WTC11 (cell line): ENCODE data around the gene VPS41. TPM values are rescaled to one million over a fixed set of nuclear protein-coding genes. Genes with fewer than 3 reads are reported as not detected.

Experiments used
- ATAC-seq: fragments of 200-7000 bp; cut with Tn5 transposase; 2 replicates; pipeline ENCODE4 v1.10.0; 2021; ENCODE audit warnings: mild to moderate bottlenecking, moderate library complexity
- CTCF ChIA-PET: fragments of 300-600 bp; sonication (Branson Sonifier 250); formaldehyde crosslinking; loops from one replicate; lab custom pipeline; 2021; ENCODE audit warnings: antibody characterized with exemption; lab: Charles Lee
- POLR2A ChIA-PET: fragments of 350-600 bp; sonication (Branson Sonifier 250); formaldehyde crosslinking; loops from one replicate; lab custom pipeline; 2021; ENCODE audit warnings: antibody characterized with exemption; lab: Charles Lee
- DNase-seq: peaks from one replicate; pipeline ENCODE4 v3.0.0; 2021; ENCODE audit warnings: low spot score
- H3K27ac Mint-ChIP-seq: 2 replicates; pipeline ENCODE4 v1.8.0; 2021; ENCODE audit warnings: mixed read lengths
- H3K27me3 Mint-ChIP-seq: 2 replicates; pipeline ENCODE4 v1.8.0; 2021; ENCODE audit warnings: low read depth, mild to moderate bottlenecking, moderate library complexity, mixed read lengths
- H3K36me3 Mint-ChIP-seq: 2 replicates; pipeline ENCODE4 v1.8.0; 2021; ENCODE audit warnings: mixed read lengths
- H3K4me1 Mint-ChIP-seq: 2 replicates; pipeline ENCODE4 v1.8.0; 2022; ENCODE audit warnings: mixed read lengths
- H3K4me3 Mint-ChIP-seq: 2 replicates; pipeline ENCODE4 v1.8.0; 2021; ENCODE audit warnings: mild to moderate bottlenecking, moderate library complexity, mixed read lengths
- H3K9me3 Mint-ChIP-seq: 2 replicates; pipeline ENCODE4 v1.8.0; 2021; ENCODE audit warnings: mixed read lengths
- AR ChIP-seq: fragments of 250-450 bp; sonication (Bioruptor Pico); IDR thresholded peaks from 2 replicates; pipeline ENCODE4 v1.9.0; 2021; ENCODE audit warnings: mild to moderate bottlenecking
- FOXJ3 ChIP-seq: sonication (generic); formaldehyde crosslinking; IDR thresholded peaks from 2 replicates; pipeline ENCODE4 v1.9.0; 2021; ENCODE audit warnings: missing genetic modification reagents, mild to moderate bottlenecking, borderline replicate concordance
- IRF2 ChIP-seq: sonication (generic); formaldehyde crosslinking; IDR thresholded peaks from 2 replicates; pipeline ENCODE4 v1.8.0; 2022; ENCODE audit warnings: low read depth, missing genetic modification reagents, borderline replicate concordance
- MXD4 ChIP-seq: fragments of 250-450 bp; sonication (Bioruptor Pico); IDR thresholded peaks from 2 replicates; pipeline ENCODE4 v1.8.0; 2021; ENCODE audit warnings: mild to moderate bottlenecking, moderate library complexity, borderline replicate concordance
- NFYB ChIP-seq: sonication (generic); formaldehyde crosslinking; conservative IDR thresholded peaks from 2 replicates; pipeline ENCODE4 v1.8.0; 2022; ENCODE audit warnings: low read depth, missing genetic modification reagents
- SOX15 ChIP-seq: fragments of 250-450 bp; sonication (Bioruptor Pico); IDR thresholded peaks from 2 replicates; pipeline ENCODE4 v1.9.0; 2021; ENCODE audit warnings: mild to moderate bottlenecking
- SP1 ChIP-seq: sonication (generic); formaldehyde crosslinking; conservative IDR thresholded peaks from 2 replicates; pipeline ENCODE4 v1.8.1; 2022; ENCODE audit warnings: missing genetic modification reagents
- TCF7 ChIP-seq: sonication (generic); formaldehyde crosslinking; IDR thresholded peaks from 2 replicates; pipeline ENCODE4 v1.8.0; 2022; ENCODE audit warnings: mild to moderate bottlenecking, low read depth, missing genetic modification reagents, moderate library complexity
- USF2 ChIP-seq: sonication (generic); formaldehyde crosslinking; IDR thresholded peaks from 2 replicates; pipeline ENCODE4 v1.8.1; 2023; ENCODE audit warnings: mild to moderate bottlenecking, missing genetic modification reagents, moderate library complexity
- ZBTB21 ChIP-seq: sonication (generic); formaldehyde crosslinking; IDR thresholded peaks from 2 replicates; pipeline ENCODE4 v1.8.1; 2023; ENCODE audit warnings: mild to moderate bottlenecking, missing genetic modification reagents, borderline replicate concordance
- ZNF121 ChIP-seq: sonication (generic); formaldehyde crosslinking; IDR thresholded peaks from 2 replicates; pipeline ENCODE4 v1.8.0; 2023; ENCODE audit warnings: missing genetic modification reagents
- ZNF219 ChIP-seq: sonication (generic); formaldehyde crosslinking; IDR thresholded peaks from 2 replicates; pipeline ENCODE4 v1.8.0; 2023; ENCODE audit warnings: missing genetic modification reagents, mild to moderate bottlenecking, borderline replicate concordance
- ZNF423 ChIP-seq: fragments of 250-450 bp; sonication (Bioruptor Pico); IDR thresholded peaks from 2 replicates; pipeline ENCODE4 v2.1.2; 2022; ENCODE audit warnings: mild to moderate bottlenecking, moderate library complexity
- total RNA-seq: library from RNA; stranded (reverse); gene quantifications from 3 replicates; pipeline ENCODE4 v1.2.3, GENCODE V29; 2021
- TF ChIP-seq, protein P1 (sequence below): sonication (generic); formaldehyde crosslinking; conservative IDR thresholded peaks from 2 replicates; pipeline ENCODE4 v1.8.1; 2023; ENCODE audit warnings: mild to moderate bottlenecking, low read depth, missing genetic modification reagents, moderate library complexity
- TF ChIP-seq, protein P2 (sequence below): sonication (generic); formaldehyde crosslinking; IDR thresholded peaks from 2 replicates; pipeline ENCODE4 v1.8.0; 2022; ENCODE audit warnings: mild to moderate bottlenecking, missing genetic modification reagents
- TF ChIP-seq, protein P3 (sequence below): fragments of 250-450 bp; sonication (Bioruptor Pico); IDR thresholded peaks from 2 replicates; pipeline ENCODE4 v1.9.0; 2021; ENCODE audit warnings: moderate library complexity, mild to moderate bottlenecking, inconsistent platforms, borderline replicate concordance
- TF ChIP-seq, protein P4 (sequence below): sonication (generic); formaldehyde crosslinking; IDR thresholded peaks from 2 replicates; pipeline ENCODE4 v1.8.1; 2023; ENCODE audit warnings: mild to moderate bottlenecking, missing genetic modification reagents

Gene VPS41
- total RNA-seq, 1 experiment from 2014 or later, result 50.3 TPM

DNA sequence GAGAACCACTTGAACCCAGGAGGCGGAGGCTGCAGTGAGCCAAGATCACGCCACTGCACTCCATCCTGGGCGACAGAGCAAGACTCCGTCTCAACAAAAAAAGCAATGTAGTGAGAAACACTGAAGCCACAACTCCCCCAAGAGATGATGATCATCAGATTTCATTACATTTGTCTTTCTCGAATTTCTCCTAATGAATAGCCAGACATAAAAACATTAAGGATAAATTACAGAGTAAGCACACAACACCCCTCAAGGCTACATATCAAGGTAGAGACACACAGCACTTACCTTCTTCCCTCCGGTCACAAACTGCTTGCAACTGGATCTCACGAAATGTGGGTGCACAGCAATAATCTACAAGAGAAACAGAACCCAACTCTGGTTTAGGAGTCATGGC, 91.5 kb downstream of the VPS41 start:
- ChIA-PET CTCF (no interaction called here), POLR2A (no interaction called here)

GRCh38 chr7:38813768-38814167, 95.2 kb downstream of the VPS41 start:
- DNase-seq (no peak), ATAC-seq (no peak)
- Mint-ChIP-seq H3K9me3 (peaks cover 10% of the 10 kb centered on the region), H3K36me3 (peaks cover 30% of the 10 kb centered on the region), H3K27me3 (no peaks in the 10 kb centered on the region), H3K4me3 (no peak overlapping the region), H3K27ac (no peak overlapping the region), H3K4me1 (peaks cover 2% of the 10 kb centered on the region; the same call in 1 of the 2 replicates)
- TF ChIP-seq IRF2 (CRISPR knock-in tag) (no peak), ZNF219 (no peak), MXD4 (CRISPR knock-in tag) (no peak), TCF7 (CRISPR knock-in tag) (no peak), NFYB (no peak), SP1 (CRISPR knock-in tag) (no peak), USF2 (CRISPR knock-in tag) (no peak), ZNF121 (CRISPR knock-in tag) (no peak), SOX15 (no peak)
- TF ChIP-seq, protein P1, sequence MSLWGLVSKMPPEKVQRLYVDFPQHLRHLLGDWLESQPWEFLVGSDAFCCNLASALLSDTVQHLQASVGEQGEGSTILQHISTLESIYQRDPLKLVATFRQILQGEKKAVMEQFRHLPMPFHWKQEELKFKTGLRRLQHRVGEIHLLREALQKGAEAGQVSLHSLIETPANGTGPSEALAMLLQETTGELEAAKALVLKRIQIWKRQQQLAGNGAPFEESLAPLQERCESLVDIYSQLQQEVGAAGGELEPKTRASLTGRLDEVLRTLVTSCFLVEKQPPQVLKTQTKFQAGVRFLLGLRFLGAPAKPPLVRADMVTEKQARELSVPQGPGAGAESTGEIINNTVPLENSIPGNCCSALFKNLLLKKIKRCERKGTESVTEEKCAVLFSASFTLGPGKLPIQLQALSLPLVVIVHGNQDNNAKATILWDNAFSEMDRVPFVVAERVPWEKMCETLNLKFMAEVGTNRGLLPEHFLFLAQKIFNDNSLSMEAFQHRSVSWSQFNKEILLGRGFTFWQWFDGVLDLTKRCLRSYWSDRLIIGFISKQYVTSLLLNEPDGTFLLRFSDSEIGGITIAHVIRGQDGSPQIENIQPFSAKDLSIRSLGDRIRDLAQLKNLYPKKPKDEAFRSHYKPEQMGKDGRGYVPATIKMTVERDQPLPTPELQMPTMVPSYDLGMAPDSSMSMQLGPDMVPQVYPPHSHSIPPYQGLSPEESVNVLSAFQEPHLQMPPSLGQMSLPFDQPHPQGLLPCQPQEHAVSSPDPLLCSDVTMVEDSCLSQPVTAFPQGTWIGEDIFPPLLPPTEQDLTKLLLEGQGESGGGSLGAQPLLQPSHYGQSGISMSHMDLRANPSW (CRISPR knock-in tag), result no peak
- ChIA-PET POLR2A (no interaction called here), CTCF (no interaction called here)

More for the DNA sequence above, 91.5 kb downstream of the VPS41 start:
- DNase-seq (no peak), ATAC-seq (no peak)
- no peak overlapping the region for H3K4me3 Mint-ChIP-seq
- TF ChIP-seq, protein P2, sequence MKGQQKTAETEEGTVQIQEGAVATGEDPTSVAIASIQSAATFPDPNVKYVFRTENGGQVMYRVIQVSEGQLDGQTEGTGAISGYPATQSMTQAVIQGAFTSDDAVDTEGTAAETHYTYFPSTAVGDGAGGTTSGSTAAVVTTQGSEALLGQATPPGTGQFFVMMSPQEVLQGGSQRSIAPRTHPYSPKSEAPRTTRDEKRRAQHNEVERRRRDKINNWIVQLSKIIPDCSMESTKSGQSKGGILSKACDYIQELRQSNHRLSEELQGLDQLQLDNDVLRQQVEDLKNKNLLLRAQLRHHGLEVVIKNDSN (CRISPR knock-in tag), result no peak
- TF ChIP-seq, protein P3, sequence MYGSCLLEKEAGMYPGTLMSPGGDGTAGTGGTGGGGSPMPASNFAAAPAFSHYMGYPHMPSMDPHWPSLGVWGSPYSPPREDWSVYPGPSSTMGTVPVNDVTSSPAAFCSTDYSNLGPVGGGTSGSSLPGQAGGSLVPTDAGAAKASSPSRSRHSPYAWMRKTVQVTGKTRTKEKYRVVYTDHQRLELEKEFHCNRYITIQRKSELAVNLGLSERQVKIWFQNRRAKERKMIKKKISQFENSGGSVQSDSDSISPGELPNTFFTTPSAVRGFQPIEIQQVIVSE (CRISPR knock-in tag), result no peak
- no peak for TF ChIP-seq FOXJ3 (CRISPR knock-in tag)
- TF ChIP-seq, protein P4, sequence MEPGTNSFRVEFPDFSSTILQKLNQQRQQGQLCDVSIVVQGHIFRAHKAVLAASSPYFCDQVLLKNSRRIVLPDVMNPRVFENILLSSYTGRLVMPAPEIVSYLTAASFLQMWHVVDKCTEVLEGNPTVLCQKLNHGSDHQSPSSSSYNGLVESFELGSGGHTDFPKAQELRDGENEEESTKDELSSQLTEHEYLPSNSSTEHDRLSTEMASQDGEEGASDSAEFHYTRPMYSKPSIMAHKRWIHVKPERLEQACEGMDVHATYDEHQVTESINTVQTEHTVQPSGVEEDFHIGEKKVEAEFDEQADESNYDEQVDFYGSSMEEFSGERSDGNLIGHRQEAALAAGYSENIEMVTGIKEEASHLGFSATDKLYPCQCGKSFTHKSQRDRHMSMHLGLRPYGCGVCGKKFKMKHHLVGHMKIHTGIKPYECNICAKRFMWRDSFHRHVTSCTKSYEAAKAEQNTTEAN (CRISPR knock-in tag), result no peak
- TF ChIP-seq ZBTB21, result no peak
- no peak for TF ChIP-seq ZNF423 (CRISPR knock-in tag)
- no peak for TF ChIP-seq AR
- peaks cover 10% of the 10 kb centered on the region for H3K9me3 Mint-ChIP-seq
- no peaks in the 10 kb centered on the region for H3K27me3 Mint-ChIP-seq
- H3K4me1 Mint-ChIP-seq, result peaks cover 2% of the 10 kb centered on the region; the same call in 1 of the 2 replicates
- peaks cover 30% of the 10 kb centered on the region for H3K36me3 Mint-ChIP-seq
- H3K27ac Mint-ChIP-seq, result no peak overlapping the region
